GM23338 (cell line): ENCODE results near the gene C3orf70. TPM values are rescaled to one million over a fixed set of nuclear protein-coding genes. Genes with fewer than 3 reads are reported as not detected.

Experiments
- ATAC-seq: fragments of 200-7000 bp; cut with Tn5 transposase; 3 replicates; pipeline ENCODE4 v1.9.1; 2020
- DNase-seq: peaks from one replicate; pipeline ENCODE4 v3.0.0-alpha.2; 2015; ENCODE audit warnings: low spot score
- H2AFZ ChIP-seq: fragments of 200-600 bp; sonication (generic); 2 replicates; pipeline ENCODE4 v1.8.0; 2016; ENCODE audit warnings: antibody characterized with exemption, mild to moderate bottlenecking, moderate library complexity
- H3F3A ChIP-seq: fragments of 200-600 bp; sonication (generic); replicated peaks from 2 replicates; pipeline ENCODE4 v1.8.0; 2017; ENCODE audit warnings: antibody characterized with exemption, mixed run types, low read depth
- H3K27ac ChIP-seq: fragments of 200-600 bp; sonication (generic); 2 replicates; pipeline ENCODE4 v1.6.1; 2016; ENCODE audit warnings: low read depth
- H3K27me3 ChIP-seq: fragments of 200-600 bp; sonication (generic); 2 replicates; pipeline ENCODE4 v1.8.0; 2016; ENCODE audit warnings: mild to moderate bottlenecking, mixed run types, moderate library complexity; ENCODE audit not compliant: insufficient read depth
- H3K36me3 ChIP-seq: fragments of 200-600 bp; sonication (generic); 2 replicates; pipeline ENCODE4 v1.8.0; 2016; ENCODE audit warnings: mild to moderate bottlenecking; ENCODE audit not compliant: insufficient read depth
- H3K4me1 ChIP-seq: fragments of 200-600 bp; sonication (generic); 2 replicates; pipeline ENCODE4 v1.8.0; 2016; ENCODE audit warnings: mild to moderate bottlenecking, moderate library complexity; ENCODE audit not compliant: insufficient read depth
- H3K4me2 ChIP-seq: fragments of 200-600 bp; sonication (generic); 2 replicates; pipeline ENCODE4 v1.7.1; 2017; ENCODE audit warnings: mixed run types
- H3K4me3 ChIP-seq: fragments of 200-600 bp; sonication (generic); 2 replicates; pipeline ENCODE4 v1.6.1; 2016; ENCODE audit warnings: mixed run types
- H3K79me2 ChIP-seq: fragments of 200-600 bp; sonication (generic); replicated peaks from 2 replicates; pipeline ENCODE4 v1.8.0; 2017; ENCODE audit warnings: mild to moderate bottlenecking; ENCODE audit not compliant: insufficient read depth
- H3K9me2 ChIP-seq: fragments of 200-600 bp; sonication (generic); 2 replicates; pipeline ENCODE4 v1.8.0; 2017; ENCODE audit not compliant: insufficient read depth
- H4K20me1 ChIP-seq: fragments of 200-600 bp; sonication (generic); replicated peaks from 2 replicates; pipeline ENCODE4 v1.8.0; 2017; ENCODE audit warnings: mild to moderate bottlenecking; ENCODE audit not compliant: insufficient read depth
- H3K27ac Mint-ChIP-seq: 2 replicates; pipeline ENCODE4 v1.8.0; 2020; ENCODE audit warnings: inconsistent platforms, mild to moderate bottlenecking, moderate library complexity, mixed read lengths
- H3K27me3 Mint-ChIP-seq: 3 replicates; pipeline ENCODE4 v1.8.0; 2022; ENCODE audit warnings: low read depth, mild to moderate bottlenecking, moderate library complexity, mixed read lengths, inconsistent platforms; ENCODE audit not compliant: insufficient read depth, poor library complexity
- H3K36me3 Mint-ChIP-seq: 3 replicates; pipeline ENCODE4 v1.8.0; 2021; ENCODE audit warnings: low read depth, mild to moderate bottlenecking, inconsistent platforms, moderate library complexity, mixed read lengths
- H3K4me1 Mint-ChIP-seq: 3 replicates; pipeline ENCODE4 v1.8.0; 2020; ENCODE audit warnings: mild to moderate bottlenecking, inconsistent platforms, mixed read lengths
- H3K4me3 Mint-ChIP-seq: 3 replicates; pipeline ENCODE4 v1.8.0; 2021; ENCODE audit warnings: moderate library complexity, mild to moderate bottlenecking, inconsistent platforms, mixed read lengths
- H3K9me3 Mint-ChIP-seq: 3 replicates; pipeline ENCODE4 v1.8.0; 2020; ENCODE audit warnings: moderate library complexity, mild to moderate bottlenecking, inconsistent platforms, mixed read lengths
- CREB1 ChIP-seq: fragments of 250-450 bp; sonication (Bioruptor Pico); IDR thresholded peaks from 2 replicates; pipeline ENCODE4 v1.5.0; 2020; ENCODE audit warnings: low read depth, mild to moderate bottlenecking, moderate library complexity
- CTCF ChIP-seq, 2 experiments: fragments of 200-600 bp in 1 of 2; sonication (generic) in 1 of 2; conservative IDR thresholded peaks; 2 replicates each; pipeline versions ENCODE4 v1.5.1 to v1.6.1; 2016 to 2017; ENCODE audit warnings: antibody characterized with exemption in 2 of 2, low read depth in 2 of 2, mild to moderate bottlenecking in 2 of 2, moderate library complexity in 1 of 2
- EZH2 ChIP-seq: fragments of 200-600 bp; sonication (generic); IDR thresholded peaks from one replicate; pipeline ENCODE4 v1.8.0; 2017; ENCODE audit warnings: antibody characterized with exemption, mild to moderate bottlenecking, low read depth; ENCODE audit not compliant: unreplicated experiment
- EZH2phosphoT487 ChIP-seq: fragments of 200-600 bp; sonication (generic); IDR thresholded peaks from one replicate; pipeline ENCODE4 v1.8.1; 2018; ENCODE audit warnings: antibody characterized with exemption; ENCODE audit not compliant: unreplicated experiment
- JUNB ChIP-seq: IDR thresholded peaks from one replicate; pipeline ENCODE4 v1.6.1; 2016; ENCODE audit warnings: antibody characterized with exemption; ENCODE audit not compliant: unreplicated experiment
- NANOG ChIP-seq: IDR thresholded peaks from 2 replicates; pipeline ENCODE4 v1.6.1; 2016; ENCODE audit warnings: antibody characterized with exemption, borderline replicate concordance
- POLR2AphosphoS5 ChIP-seq: IDR thresholded peaks from 2 replicates; pipeline ENCODE4 v1.6.1; 2016; ENCODE audit warnings: antibody characterized with exemption, low read depth
- REST ChIP-seq: IDR thresholded peaks from one replicate; pipeline ENCODE4 v1.6.1; 2018; ENCODE audit warnings: antibody characterized with exemption; ENCODE audit not compliant: unreplicated experiment
- STAT1 ChIP-seq: IDR thresholded peaks from one replicate; pipeline ENCODE4 v1.6.1; 2016; ENCODE audit warnings: antibody characterized with exemption; ENCODE audit not compliant: unreplicated experiment
- ZNF114 ChIP-seq: fragments of 250-450 bp; sonication (Bioruptor Pico); IDR thresholded peaks from 2 replicates; pipeline ENCODE4 v1.5.0; 2020; ENCODE audit warnings: mild to moderate bottlenecking, moderate library complexity
- ZNF331 ChIP-seq: fragments of 250-450 bp; sonication (Bioruptor Pico); IDR thresholded peaks from 2 replicates; pipeline ENCODE4 v1.5.0; 2020; ENCODE audit warnings: low read depth, mild to moderate bottlenecking, moderate library complexity
- polyA plus RNA-seq: library from polyadenylated mRNA; unstranded; fragments of >200 nt; fragmentation: Nextera tagmentation; extraction: Ambion mirVana; gene quantifications from 2 replicates; pipeline ENCODE4 v1.2.1, GENCODE V29; 2016
- total RNA-seq: library from RNA; depleted of rRNA; stranded (reverse); fragments of >200 nt; shearing (Covaris generic); gene quantifications from 2 replicates; pipeline ENCODE4 v1.2.3, GENCODE V29; 2014
- TF ChIP-seq, protein P1 (sequence below): IDR thresholded peaks from 2 replicates; pipeline ENCODE4 v1.6.1; 2016; ENCODE audit warnings: antibody characterized with exemption

The C3orf70 gene
- total and polyA plus RNA-seq, 2 experiments from 2014 or later: 0.45 to 1.5 TPM

- no peak overlapping the region for H3K27ac Mint-ChIP-seq
- Histone ChIP-seq H3K4me1 (peaks cover 11% of the 10 kb centered on the region; the same call in 1 of the 2 replicates), H3K27me3 (no peaks in the 10 kb centered on the region), H3F3A (no peaks in the 10 kb centered on the region), H3K4me3 (no peak overlapping the region), H3K36me3 (no peaks in the 10 kb centered on the region), H3K27ac (no peak overlapping the region), H3K79me2 (no peaks in the 10 kb centered on the region), H3K9me2 (no peaks in the 10 kb centered on the region), H3K4me2 (peak overlapping the region; percentile 44; the same call in 1 of the 2 replicates), H4K20me1 (no peaks in the 10 kb centered on the region), H2AFZ (peak overlapping the region; percentile 81)
- H3K4me1 Mint-ChIP-seq: peaks cover 19% of the 10 kb centered on the region
- no peaks in the 10 kb centered on the region for H3K36me3 Mint-ChIP-seq
- no peak overlapping the region for H3K4me3 Mint-ChIP-seq
- peaks cover 12% of the 10 kb centered on the region for H3K27me3 Mint-ChIP-seq
- ATAC-seq (peak; percentile 81), DNase-seq (peak; percentile 93)
- TF ChIP-seq STAT1: no peak
- TF ChIP-seq CREB1 (CRISPR knock-in tag): peak; percentile 19; the same call in 1 of the 2 replicates
- TF ChIP-seq, protein P1, sequence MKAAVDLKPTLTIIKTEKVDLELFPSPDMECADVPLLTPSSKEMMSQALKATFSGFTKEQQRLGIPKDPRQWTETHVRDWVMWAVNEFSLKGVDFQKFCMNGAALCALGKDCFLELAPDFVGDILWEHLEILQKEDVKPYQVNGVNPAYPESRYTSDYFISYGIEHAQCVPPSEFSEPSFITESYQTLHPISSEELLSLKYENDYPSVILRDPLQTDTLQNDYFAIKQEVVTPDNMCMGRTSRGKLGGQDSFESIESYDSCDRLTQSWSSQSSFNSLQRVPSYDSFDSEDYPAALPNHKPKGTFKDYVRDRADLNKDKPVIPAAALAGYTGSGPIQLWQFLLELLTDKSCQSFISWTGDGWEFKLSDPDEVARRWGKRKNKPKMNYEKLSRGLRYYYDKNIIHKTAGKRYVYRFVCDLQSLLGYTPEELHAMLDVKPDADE: no peak
- TF ChIP-seq POLR2AphosphoS5: no peak
- peak; percentile 50 to 81 for TF ChIP-seq CTCF (conservative IDR thresholded peaks at IDR 0.05; ENCODE audit: low read depth in 2 of 2)
- no peaks in the 10 kb centered on the region for H3K9me3 Mint-ChIP-seq
These were observed 83.5 kb downstream of the C3orf70 start for GRCh38 chr3:185069037-185070030.

- no peaks in the 10 kb centered on the region for H3K9me2 ChIP-seq
- no peaks in the 10 kb centered on the region for H4K20me1 ChIP-seq
- H3K4me2 ChIP-seq: no peak overlapping the region
- H2AFZ ChIP-seq: no peak overlapping the region
- ATAC-seq (no peak), DNase-seq (no peak)
- H3K4me1 Mint-ChIP-seq: peaks cover 19% of the 10 kb centered on the region
- H3K36me3 ChIP-seq: no peaks in the 10 kb centered on the region
- no peak overlapping the region for H3K27ac ChIP-seq
- H3K4me3 Mint-ChIP-seq: no peak overlapping the region
- no peak overlapping the region for H3K27ac Mint-ChIP-seq
- H3K79me2 ChIP-seq: no peaks in the 10 kb centered on the region
- H3K27me3 Mint-ChIP-seq: peaks cover 12% of the 10 kb centered on the region
- peaks cover 11% of the 10 kb centered on the region; the same call in 1 of the 2 replicates for H3K4me1 ChIP-seq
- H3K36me3 Mint-ChIP-seq: no peaks in the 10 kb centered on the region
- no peaks in the 10 kb centered on the region for H3F3A ChIP-seq
- TF ChIP-seq NANOG (no peak), EZH2phosphoT487 (no peak), ZNF331 (no peak), JUNB (no peak), ZNF114 (CRISPR knock-in tag) (no peak), REST (no peak), CREB1 (CRISPR knock-in tag) (no peak), EZH2 (no peak), POLR2AphosphoS5 (no peak), STAT1 (no peak), CTCF (conservative IDR thresholded peaks at IDR 0.05; ENCODE audit: low read depth in 2 of 2) (no peak)
- TF ChIP-seq, protein P1: no peak
- H3K27me3 ChIP-seq: no peaks in the 10 kb centered on the region
- no peak overlapping the region for H3K4me3 ChIP-seq
- no peaks in the 10 kb centered on the region for H3K9me3 Mint-ChIP-seq
These were observed 85.7 kb downstream of the C3orf70 start for GRCh38 chr3:185067173-185067572.
